Lung microvascular endothelial cell (primary cell): ENCODE results near the gene COLEC12. TPM values are rescaled to one million over a fixed set of nuclear protein-coding genes. Genes with fewer than 3 reads are reported as not detected.

Experiments
- DNase-seq, 2 donors: peaks; one replicate each; pipeline versions ENCODE4 v3.0.0 to v3.0.0-alpha.2; 2010; ENCODE audit warnings: low read depth in 2 of 2
- total RNA-seq: library from RNA; depleted of rRNA; stranded (reverse); fragments of >200 nt; gene quantifications from 2 replicates; pipeline ENCODE4 v1.2.1, GENCODE V29; 2014

COLEC12 gene
- total RNA-seq, 1 donor from 2014 or later = 104 TPM

DNA sequence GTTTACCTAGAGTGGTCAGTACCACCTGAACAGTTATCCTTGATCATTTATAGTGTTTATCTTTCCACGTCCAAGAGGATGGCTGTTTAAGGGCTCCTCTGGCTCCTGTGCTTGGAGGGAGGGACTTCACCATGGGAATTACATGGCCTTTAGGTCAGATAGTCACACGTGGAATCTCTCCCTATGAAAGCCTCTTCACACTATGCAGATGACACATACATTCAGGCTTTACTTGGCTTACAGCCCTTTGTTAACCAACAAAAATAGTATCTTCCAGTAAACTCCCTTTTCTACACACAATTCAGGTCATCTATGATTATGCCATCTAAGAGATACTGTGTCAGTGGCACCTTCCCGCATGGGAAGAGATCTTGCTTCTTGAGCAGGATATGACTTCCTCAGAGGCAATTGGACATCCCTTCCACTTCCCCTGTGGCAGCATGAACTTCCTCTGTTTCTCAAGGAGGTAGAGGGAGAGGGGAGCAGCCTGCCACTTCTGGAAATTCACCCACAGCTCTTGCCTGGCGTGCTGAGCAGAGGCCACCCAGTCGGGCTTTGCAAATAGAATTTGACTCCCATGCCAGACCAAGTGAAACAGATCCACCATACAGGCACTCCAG, 53.5 kb downstream of the COLEC12 start:
- peak; percentile 50 to 84 for DNase-seq

- DNase-seq = no peak
These were observed 55.4 kb downstream of the COLEC12 start for GRCh38 chr18:445055-445454.

DNA sequence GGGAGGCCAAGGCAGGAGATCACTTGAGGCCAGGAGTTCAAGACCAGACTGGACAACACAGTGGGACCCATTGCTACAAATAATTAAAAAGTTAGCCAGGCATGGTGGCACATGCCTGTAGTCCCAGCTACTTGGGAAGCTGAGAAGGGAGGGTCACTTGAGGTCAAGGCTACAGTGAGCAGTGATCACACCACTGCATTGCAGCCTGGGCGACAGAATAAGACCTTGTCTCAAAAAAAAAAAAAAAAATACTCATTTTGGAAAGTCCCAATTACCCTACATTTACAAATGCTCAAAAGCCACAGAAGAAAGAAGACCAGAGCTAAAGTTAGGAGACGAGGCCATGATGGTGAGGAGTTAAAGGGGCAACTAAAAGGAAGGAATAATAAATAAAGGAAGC, 61.9 kb downstream of the COLEC12 start:
- no peak for DNase-seq

DNA sequence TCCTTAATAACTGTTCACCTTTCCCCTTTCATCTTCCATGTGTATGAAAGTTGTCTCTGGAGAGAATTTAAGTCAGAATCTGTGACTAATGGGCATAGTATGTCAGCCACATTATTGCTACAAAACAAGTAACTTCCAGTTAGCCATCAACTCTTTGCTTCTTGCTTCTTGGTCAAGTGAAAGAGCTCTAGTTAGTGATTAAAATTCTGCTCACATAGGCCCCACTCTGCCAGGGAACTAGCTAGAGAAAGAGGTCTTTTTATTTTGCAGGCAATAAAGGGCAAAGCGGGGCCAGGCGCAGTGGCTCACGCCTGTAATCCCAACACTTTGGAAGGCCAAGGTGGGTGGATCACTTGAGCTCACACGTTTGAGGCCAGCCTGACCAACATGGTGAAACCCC, 64.6 kb downstream of the COLEC12 start:
- no peak for DNase-seq

GRCh38 chr18:434410-434809, 66.1 kb downstream of the COLEC12 start:
- peak in 1 of 2 donors; percentile 91 for DNase-seq

GRCh38 chr18:433960-434359, 66.5 kb downstream of the COLEC12 start:
- peak in 1 of 2 donors; percentile 50 for DNase-seq

GRCh38 chr18:433298-433697, 67.2 kb downstream of the COLEC12 start:
- no peak for DNase-seq

- peak in 1 of 2 donors; percentile 35 for DNase-seq
These were observed 67.7 kb downstream of the COLEC12 start for GRCh38 chr18:432791-433190.

DNA sequence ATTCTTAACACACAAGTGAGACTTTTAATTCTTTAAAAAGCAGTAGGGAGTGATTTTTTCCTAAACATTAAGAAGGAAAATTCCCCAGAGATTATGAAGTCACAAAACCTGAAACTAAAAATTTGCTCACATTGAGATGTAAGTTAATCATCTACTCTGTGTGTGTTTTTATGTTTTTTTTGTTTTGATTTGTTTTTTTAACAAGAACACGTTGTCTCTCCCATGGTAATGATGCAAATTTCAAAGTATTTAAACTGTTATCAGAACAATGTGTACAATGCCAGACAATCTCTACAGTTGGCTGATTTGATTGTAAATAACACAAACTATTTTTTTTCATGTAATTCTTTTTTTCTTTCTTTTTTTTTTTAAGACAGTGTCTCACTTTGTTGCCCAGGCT, 71.5 kb downstream of the COLEC12 start:
- no peak for DNase-seq

GRCh38 chr18:427005-427404, 73.5 kb downstream of the COLEC12 start:
- peak in 1 of 2 donors; percentile 17 for DNase-seq

DNA sequence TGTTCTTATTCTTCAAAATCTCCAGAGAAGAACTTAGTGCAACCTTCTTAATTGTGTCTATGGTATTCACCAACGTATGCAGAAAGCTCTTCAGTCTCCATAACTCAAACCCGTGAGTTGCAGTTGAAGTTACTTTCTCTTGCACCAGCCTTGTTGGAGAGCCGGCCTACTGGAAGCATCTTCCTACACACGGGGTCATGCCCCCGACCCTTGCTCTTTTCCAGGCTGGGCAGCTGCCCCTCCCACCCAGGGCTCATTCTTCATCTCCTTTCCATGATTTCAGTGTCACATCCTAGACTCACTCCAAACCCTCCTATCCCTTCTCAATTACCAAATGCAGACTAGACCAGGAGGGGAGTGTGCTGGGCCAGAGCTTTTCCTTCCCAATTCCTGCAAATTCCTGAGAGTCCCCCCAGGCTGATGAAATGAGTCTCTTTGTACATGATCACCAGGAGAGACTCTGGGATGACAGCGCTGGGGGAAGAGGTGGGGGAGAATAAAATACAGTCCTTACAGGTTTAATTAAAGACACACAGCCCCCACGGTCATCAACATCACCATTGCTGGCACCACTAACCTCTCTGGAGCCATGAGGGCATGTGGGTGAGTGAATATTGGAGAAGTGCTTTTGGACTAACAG, 75.3 kb downstream of the COLEC12 start:
- no peak for DNase-seq

- peak in 1 of 2 donors; percentile 25 for DNase-seq
These were observed 75.8 kb downstream of the COLEC12 start for GRCh38 chr18:424668-425067.

DNA sequence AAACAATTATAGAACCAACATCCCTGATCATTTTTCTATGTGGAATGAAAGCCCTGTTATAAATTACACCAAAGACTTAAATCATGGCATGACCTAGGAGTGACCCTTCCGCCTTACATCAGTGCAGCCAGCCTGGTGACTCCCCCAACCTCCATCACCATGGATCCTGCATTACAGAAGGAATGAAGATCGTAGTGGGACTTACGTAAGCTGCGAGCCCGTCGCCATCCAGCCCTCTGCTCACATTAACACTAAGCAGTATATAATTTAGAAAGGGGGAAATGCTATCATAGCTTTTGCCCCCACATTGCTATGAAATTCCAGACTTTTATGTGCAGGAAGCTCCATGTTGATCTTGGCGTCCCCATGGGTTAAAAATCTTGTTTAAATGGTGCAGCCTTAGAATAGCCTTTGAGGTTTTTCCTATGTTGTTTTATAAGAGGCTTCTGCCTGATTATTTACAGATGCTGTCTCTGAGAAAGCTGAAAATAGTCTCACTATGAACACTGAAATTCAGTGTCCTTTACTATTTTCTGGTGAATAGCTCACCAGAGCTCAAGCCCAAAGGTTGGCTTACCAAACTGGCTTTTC, 76.3 kb downstream of the COLEC12 start:
- peak in 1 of 2 donors; percentile 85 for DNase-seq

DNA sequence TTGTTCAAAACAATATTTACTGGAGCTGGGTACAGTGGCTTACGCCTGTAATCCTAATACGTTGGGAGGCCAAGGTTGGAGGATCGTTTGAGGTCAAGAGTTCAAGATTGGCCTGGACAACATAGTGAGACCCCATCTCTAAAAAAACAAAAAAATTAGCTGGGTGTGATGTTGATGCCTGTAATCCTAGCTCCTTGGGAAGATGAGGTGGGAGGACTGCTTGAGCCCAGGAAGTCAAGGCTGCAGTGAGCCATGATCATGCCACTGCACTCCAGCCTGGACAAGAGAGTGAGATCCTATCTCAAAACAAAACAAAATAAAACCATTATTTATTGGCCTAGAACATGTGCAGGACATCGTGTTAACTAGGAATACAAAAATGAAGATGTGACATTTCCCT, 77.5 kb downstream of the COLEC12 start:
- DNase-seq = no peak

GRCh38 chr18:421247-422155, 79.0 kb downstream of the COLEC12 start:
- peak in 1 of 2 donors; percentile 41 for DNase-seq

DNA sequence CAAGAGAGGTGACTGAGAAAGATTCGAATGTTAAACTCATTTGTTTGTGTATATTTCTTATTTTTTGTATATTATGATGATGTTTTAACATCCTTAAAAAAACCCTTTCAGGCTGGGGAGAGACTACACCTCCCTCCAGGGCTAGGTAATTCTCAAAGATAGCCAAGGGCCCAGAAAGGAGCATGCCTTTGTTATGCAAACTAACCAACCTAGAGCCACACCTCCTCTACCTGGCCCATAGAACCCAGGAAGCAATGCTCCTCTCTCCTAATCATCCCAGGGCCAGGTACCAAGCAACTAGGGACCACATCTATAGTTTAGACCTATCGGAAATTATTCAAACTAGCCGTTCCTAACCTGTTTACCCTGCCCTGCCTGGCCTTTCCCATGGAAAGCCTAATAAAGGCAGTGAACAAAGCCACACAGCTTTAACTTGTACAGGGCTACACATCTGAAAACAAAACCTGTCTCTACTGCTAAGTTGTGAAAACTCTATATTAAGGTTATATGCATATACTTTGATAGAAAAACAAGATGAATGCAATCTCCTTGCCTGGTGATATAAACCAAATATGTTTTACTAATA, 79.7 kb downstream of the COLEC12 start:
- no peak for DNase-seq

DNA sequence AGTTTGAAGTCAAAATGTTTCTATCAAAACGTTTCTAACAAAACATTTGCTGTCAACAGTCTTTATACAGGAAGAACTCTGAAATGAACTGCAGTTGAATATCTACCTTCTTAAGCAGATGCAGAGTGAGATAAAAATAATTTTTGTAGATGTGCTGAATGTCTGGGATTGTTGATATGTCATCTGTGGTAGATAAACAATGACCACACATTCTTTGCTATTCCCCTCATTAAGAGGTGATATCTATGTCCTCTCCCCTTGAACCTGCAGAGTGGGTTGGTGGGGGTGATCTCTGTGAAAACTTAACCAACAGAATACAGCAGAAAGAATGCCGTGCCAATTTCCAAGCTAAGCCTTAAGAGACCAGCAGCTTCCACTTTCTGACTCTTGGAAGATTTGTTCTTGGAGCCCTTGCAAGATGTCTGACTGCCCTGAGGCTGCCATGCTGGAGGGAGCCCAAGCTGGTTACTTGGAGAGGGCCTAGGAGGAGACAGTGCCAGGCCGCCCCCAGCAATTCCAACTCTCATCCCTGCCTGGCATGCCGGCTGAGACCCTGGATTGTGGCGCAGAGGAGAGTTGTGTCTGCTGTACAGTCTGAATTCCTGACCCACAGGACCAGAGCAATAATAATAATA, 80.8 kb downstream of the COLEC12 start:
- DNase-seq = no peak

DNA sequence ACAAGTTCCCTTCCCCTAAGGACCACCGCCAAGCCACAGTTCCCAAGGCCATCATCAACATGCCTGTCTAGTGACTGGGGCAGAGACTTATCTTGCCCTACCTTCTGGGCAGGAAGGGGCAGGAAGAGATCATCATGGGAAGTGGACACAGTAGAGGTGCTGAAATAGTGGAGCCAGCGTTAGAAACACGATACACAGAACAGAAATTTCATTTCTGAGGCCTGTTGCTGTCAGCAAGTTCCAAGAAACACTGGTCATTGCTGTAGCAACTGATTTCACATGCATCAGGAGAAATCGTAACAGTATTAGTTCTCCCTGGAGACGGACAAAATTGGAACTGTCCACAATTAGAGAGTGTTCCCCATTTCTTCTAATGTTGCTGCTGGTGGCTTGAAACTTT, 83.0 kb downstream of the COLEC12 start:
- peak in 1 of 2 donors; percentile 82 for DNase-seq

GRCh38 chr18:416930-417329, 83.6 kb downstream of the COLEC12 start:
- DNase-seq = no peak

- DNase-seq = peak; percentile 29 to 41
These were observed 84.6 kb downstream of the COLEC12 start for GRCh38 chr18:415617-416612.
